Activated B cell treated with CpG ODN at 0.5 μM for 24 hours (primary cell): Measurements from ENCODE around the gene ADGRA1. TPM values are rescaled to one million over a fixed set of nuclear protein-coding genes. Genes with fewer than 3 reads are reported as not detected.
"Not testable (repeated sequence)": the region's sequence is repeated elsewhere in the genome, so short reads cannot be mapped to it uniquely, and the experiment has no call there.

ENCODE experiments used
- ATAC-seq: fragments of 200-7000 bp; cut with Tn5 transposase; one replicate; pipeline ENCODE4 v1.10.0; 2021; ENCODE audit warnings: low read depth, mild to moderate bottlenecking, moderate library complexity
- CTCF ChIA-PET: fragments of 350-600 bp; sonication (Branson Sonifier 250); formaldehyde crosslinking; loops from one replicate; lab custom pipeline; 2021; ENCODE audit warnings: antibody characterized with exemption; lab: Charles Lee
- POLR2A ChIA-PET: fragments of 350-600 bp; sonication (Branson Sonifier 250); formaldehyde crosslinking; loops from one replicate; lab custom pipeline; 2021; ENCODE audit warnings: antibody characterized with exemption; lab: Charles Lee
- DNase-seq: peaks from one replicate; pipeline ENCODE4 v3.0.0; 2022
- H3K27ac Mint-ChIP-seq: one replicate; pipeline ENCODE4 v1.8.0; 2020; ENCODE audit warnings: mixed read lengths
- H3K27me3 Mint-ChIP-seq: one replicate; pipeline ENCODE4 v1.8.0; 2021; ENCODE audit warnings: mixed read lengths
- H3K36me3 Mint-ChIP-seq: one replicate; pipeline ENCODE4 v1.8.0; 2021; ENCODE audit warnings: low read depth, mixed read lengths
- H3K4me1 Mint-ChIP-seq: one replicate; pipeline ENCODE4 v1.8.0; 2021; ENCODE audit warnings: mixed read lengths
- H3K4me3 Mint-ChIP-seq: one replicate; pipeline ENCODE4 v1.8.0; 2020; ENCODE audit warnings: mild to moderate bottlenecking, mixed read lengths
- H3K9me3 Mint-ChIP-seq: one replicate; pipeline ENCODE4 v1.8.0; 2020; ENCODE audit warnings: mixed read lengths
- intact Hi-C: fragments of 100-400 bp; cut with micrococcal nuclease; formaldehyde crosslinking; loops from one replicate; pipeline ENCODE4 v1.15.1; 2024
- total RNA-seq: library from RNA; stranded (reverse); gene quantifications from 2 replicates; pipeline ENCODE4 v1.2.3, GENCODE V29; 2022
- TF ChIP-seq, protein P1 (sequence below): fragments of 200-600 bp; IDR thresholded peaks from one replicate; pipeline ENCODE4 v1.8.0; 2022; ENCODE audit warnings: antibody characterized with exemption, mild to moderate bottlenecking

The ADGRA1 gene
- total RNA-seq, 1 donor from 2014 or later: not detected

DNA sequence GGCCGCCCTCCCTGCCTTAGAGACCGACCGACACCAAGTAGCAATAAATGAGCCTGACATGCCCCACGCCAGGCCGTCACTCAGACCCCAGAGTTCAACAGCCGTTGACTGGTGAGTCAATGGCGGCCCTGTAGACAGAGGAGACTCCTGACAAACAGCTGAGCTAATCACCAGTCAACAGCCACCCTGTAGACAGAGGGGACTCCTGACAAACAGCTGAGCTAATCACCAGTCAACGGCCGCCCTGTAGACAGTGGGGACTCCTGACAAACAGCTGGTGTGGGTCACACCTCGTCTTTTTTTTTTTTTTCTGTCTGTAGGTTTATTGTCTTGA, 55.4 kb downstream of the ADGRA1 start:
- no peak for DNase-seq
- H3K4me1 Mint-ChIP-seq: peaks cover 7% of the 10 kb centered on the region
- no peak for ATAC-seq
- no peaks in the 10 kb centered on the region for H3K36me3 Mint-ChIP-seq
- TF ChIP-seq, protein P1, sequence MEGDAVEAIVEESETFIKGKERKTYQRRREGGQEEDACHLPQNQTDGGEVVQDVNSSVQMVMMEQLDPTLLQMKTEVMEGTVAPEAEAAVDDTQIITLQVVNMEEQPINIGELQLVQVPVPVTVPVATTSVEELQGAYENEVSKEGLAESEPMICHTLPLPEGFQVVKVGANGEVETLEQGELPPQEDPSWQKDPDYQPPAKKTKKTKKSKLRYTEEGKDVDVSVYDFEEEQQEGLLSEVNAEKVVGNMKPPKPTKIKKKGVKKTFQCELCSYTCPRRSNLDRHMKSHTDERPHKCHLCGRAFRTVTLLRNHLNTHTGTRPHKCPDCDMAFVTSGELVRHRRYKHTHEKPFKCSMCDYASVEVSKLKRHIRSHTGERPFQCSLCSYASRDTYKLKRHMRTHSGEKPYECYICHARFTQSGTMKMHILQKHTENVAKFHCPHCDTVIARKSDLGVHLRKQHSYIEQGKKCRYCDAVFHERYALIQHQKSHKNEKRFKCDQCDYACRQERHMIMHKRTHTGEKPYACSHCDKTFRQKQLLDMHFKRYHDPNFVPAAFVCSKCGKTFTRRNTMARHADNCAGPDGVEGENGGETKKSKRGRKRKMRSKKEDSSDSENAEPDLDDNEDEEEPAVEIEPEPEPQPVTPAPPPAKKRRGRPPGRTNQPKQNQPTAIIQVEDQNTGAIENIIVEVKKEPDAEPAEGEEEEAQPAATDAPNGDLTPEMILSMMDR: no peak
- H3K27ac Mint-ChIP-seq: no peak overlapping the region
- H3K4me3 Mint-ChIP-seq: no peak overlapping the region
- CTCF ChIA-PET: interaction anchor here (0.6 to 1.4 kb wide), 14 partner anchors 100 to 1120 kb away, joined by 3 to 7 read pairs (median 3); no protein-coding TSS in a partner anchor
- peaks cover 10% of the 10 kb centered on the region for H3K9me3 Mint-ChIP-seq
- peaks cover 35% of the 10 kb centered on the region for H3K27me3 Mint-ChIP-seq
- intact Hi-C loops: loop anchor here (10.0 kb wide), 1 partner anchor 308 kb away; no protein-coding TSS in a partner anchor
- POLR2A ChIA-PET: interaction anchor here (0.6 to 1.5 kb wide), 3 partner anchors 133 to 1212 kb away, joined by 3 to 5 read pairs (median 4); partner anchors contain the start of gene ADAM8

DNA sequence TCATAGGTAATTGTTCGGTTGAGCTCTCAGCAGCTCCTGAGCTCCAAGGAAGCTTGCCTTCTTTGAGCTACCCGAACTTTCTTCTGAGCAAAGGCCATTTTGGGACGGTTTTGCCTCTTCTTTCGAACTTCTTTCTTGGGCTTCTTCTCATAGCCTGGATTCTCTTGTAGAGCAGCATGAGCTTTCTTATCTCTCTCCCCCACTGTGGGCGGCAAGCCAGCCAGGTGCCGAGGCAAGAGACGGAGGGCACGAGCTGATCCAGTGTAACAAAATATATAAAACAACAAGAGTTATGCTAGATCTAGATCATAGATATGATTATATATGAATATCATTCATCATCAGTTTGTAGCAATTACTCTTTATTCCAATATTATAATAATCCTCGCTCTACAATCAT, 55.8 kb downstream of the ADGRA1 start:
- peaks cover 38% of the 10 kb centered on the region for H3K27me3 Mint-ChIP-seq
- no peak overlapping the region for H3K4me3 Mint-ChIP-seq

DNA sequence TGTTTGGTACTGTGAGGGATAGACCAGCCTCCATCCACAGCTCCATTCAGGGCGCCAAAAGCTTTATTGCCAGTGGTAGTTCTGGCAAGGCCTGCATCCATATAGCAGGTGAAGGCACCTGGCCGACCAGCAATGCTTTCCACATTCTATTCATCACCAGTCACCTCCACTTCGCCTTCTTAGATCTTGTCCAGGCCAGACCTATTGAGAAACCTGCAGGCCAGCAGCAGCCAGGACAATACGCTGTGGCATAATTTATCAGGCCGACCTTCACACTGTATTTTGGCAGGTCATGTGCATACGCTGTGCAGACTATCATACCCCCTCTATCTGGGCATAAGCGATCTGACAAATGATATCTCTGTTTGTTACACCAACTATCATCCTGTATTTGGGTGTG, 57.0 kb downstream of the ADGRA1 start:
- no peak overlapping the region for H3K4me3 Mint-ChIP-seq
- POLR2A ChIA-PET: no interaction called here

More for the DNA sequence above, 55.8 kb downstream of the ADGRA1 start:
- Mint-ChIP-seq H3K27ac (no peak overlapping the region), H3K9me3 (peaks cover 11% of the 10 kb centered on the region), H3K4me1 (peaks cover 7% of the 10 kb centered on the region), H3K36me3 (no peaks in the 10 kb centered on the region)
- POLR2A ChIA-PET: interaction anchor here (0.6 to 1.5 kb wide), 3 partner anchors 132 to 1212 kb away, joined by 3 to 5 read pairs (median 4); partner anchors contain the start of gene ADAM8
- intact Hi-C loops: loop anchor here (10.0 kb wide), 1 partner anchor 309 kb away; no protein-coding TSS in a partner anchor
- ATAC-seq (no peak), DNase-seq (no peak)
- CTCF ChIA-PET: interaction anchor here (0.6 to 1.4 kb wide), 14 partner anchors 100 to 1120 kb away, joined by 3 to 7 read pairs (median 3); no protein-coding TSS in a partner anchor
- TF ChIP-seq, protein P1: no peak

DNA sequence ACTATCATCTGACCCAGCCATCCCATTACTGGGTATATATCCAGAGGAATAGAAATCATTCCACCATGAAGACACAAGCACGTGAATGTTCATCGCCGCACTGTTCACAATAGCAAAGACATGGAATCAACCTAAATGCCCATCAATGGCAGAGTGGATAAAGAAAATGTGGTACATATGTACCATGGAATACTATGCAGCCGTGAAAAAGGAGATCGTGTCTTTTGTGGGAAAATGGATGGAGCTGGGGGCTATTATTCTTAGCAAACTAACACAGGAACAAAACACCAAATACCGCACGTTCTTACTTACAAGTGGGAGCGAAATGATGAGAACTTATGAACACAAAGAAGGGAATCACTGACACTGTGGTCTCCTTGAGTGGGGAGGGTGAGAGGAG, 62.5 kb downstream of the ADGRA1 start:
- CTCF ChIA-PET: no interaction called here

More for the DNA sequence above, 57.0 kb downstream of the ADGRA1 start:
- CTCF ChIA-PET: interaction anchor here (1.5 kb wide), 1 partner anchor 113 kb away, joined by 4 read pairs; no protein-coding TSS in a partner anchor
- Mint-ChIP-seq H3K4me1 (peaks cover 7% of the 10 kb centered on the region), H3K36me3 (no peaks in the 10 kb centered on the region), H3K27me3 (peaks cover 49% of the 10 kb centered on the region), H3K9me3 (peaks cover 14% of the 10 kb centered on the region), H3K27ac (no peak overlapping the region)
- TF ChIP-seq, protein P1: no peak
- DNase-seq (no peak), ATAC-seq (no peak)
- intact Hi-C loops: loop anchor here (1.0 to 10.0 kb wide), 5 partner anchors 113 to 310 kb away; no protein-coding TSS in a partner anchor

DNA sequence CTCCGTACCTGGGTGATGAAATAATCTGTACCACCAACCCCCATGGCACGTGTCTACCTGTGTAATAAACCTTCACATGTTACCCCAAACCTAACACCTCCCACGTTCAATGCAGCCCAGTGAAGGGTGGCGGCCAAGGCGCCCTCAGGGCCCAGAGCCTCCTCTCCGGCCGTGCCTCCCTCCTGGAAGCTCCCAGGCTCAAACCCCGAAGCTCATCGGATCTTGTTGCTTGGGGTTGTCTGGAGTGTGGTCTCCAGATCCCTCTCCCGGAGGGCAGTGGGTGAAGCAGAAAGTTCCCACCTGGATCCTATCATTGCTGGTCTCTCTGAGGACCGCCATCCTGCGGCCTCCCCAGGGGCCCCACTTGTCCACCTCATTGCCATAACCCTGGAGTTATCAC, 62.9 kb downstream of the ADGRA1 start:
- peaks cover 14% of the 10 kb centered on the region for H3K9me3 Mint-ChIP-seq
- H3K4me3 Mint-ChIP-seq: no peak overlapping the region
- CTCF ChIA-PET: no interaction called here
- H3K4me1 Mint-ChIP-seq: no peaks in the 10 kb centered on the region
- ATAC-seq (no peak), DNase-seq (no peak)
- intact Hi-C loops: no loop called here
- H3K27me3 Mint-ChIP-seq: peaks cover 36% of the 10 kb centered on the region
- H3K36me3 Mint-ChIP-seq: no peaks in the 10 kb centered on the region
- no peak overlapping the region for H3K27ac Mint-ChIP-seq
- POLR2A ChIA-PET: no interaction called here
- TF ChIP-seq, protein P1: no peak

More for the DNA sequence above, 62.5 kb downstream of the ADGRA1 start:
- H3K4me1 Mint-ChIP-seq: no peaks in the 10 kb centered on the region
- TF ChIP-seq, protein P1: no peak
- POLR2A ChIA-PET: no interaction called here
- no peaks in the 10 kb centered on the region for H3K36me3 Mint-ChIP-seq
- no peak overlapping the region for H3K27ac Mint-ChIP-seq
- H3K27me3 Mint-ChIP-seq: peaks cover 39% of the 10 kb centered on the region
- H3K9me3 Mint-ChIP-seq: peaks cover 14% of the 10 kb centered on the region
- H3K4me3 Mint-ChIP-seq: no peak overlapping the region
- intact Hi-C loops: no loop called here
- DNase-seq (no peak), ATAC-seq (no peak)

DNA sequence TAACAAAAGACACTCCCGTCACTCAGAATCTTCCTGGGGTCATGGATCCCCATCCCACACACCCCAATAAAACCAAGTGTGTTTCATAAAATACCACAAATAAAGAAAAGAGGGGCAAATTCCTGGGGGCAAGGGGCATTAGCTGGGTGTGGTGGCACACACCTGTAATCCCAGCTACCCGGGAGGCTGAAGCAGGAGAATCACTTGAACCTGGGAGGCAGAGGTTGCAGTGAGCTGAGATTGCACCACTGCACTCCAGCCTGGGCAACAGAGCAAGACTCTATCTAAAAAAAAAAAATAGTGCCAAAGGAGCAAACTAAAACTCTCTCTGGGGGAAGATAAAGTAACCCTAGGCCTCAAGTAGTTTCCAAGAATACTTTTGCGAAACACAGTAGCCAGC, 63.3 kb downstream of the ADGRA1 start:
- H3K4me3 Mint-ChIP-seq, H3K27ac Mint-ChIP-seq, CTCF ChIA-PET, ATAC-seq, H3K4me1 Mint-ChIP-seq, DNase-seq, POLR2A ChIA-PET, intact Hi-C loops, H3K36me3 Mint-ChIP-seq: not testable (repeated sequence)
- H3K27me3 Mint-ChIP-seq: peaks cover 35% of the 10 kb centered on the region
- peaks cover 14% of the 10 kb centered on the region for H3K9me3 Mint-ChIP-seq
